GM23338 (cell line): ENCODE data around the gene SPEM2. TPM values are rescaled to one million over a fixed set of nuclear protein-coding genes. Genes with fewer than 3 reads are reported as not detected.

Experiments
- ATAC-seq: fragments of 200-7000 bp; cut with Tn5 transposase; 3 replicates; pipeline ENCODE4 v1.9.1; 2020
- DNase-seq: peaks from one replicate; pipeline ENCODE4 v3.0.0-alpha.2; 2015; ENCODE audit warnings: low spot score
- H2AFZ ChIP-seq: fragments of 200-600 bp; sonication (generic); 2 replicates; pipeline ENCODE4 v1.8.0; 2016; ENCODE audit warnings: antibody characterized with exemption, mild to moderate bottlenecking, moderate library complexity
- H3F3A ChIP-seq: fragments of 200-600 bp; sonication (generic); replicated peaks from 2 replicates; pipeline ENCODE4 v1.8.0; 2017; ENCODE audit warnings: antibody characterized with exemption, mixed run types, low read depth
- H3K27ac ChIP-seq: fragments of 200-600 bp; sonication (generic); 2 replicates; pipeline ENCODE4 v1.6.1; 2016; ENCODE audit warnings: low read depth
- H3K27me3 ChIP-seq: fragments of 200-600 bp; sonication (generic); 2 replicates; pipeline ENCODE4 v1.8.0; 2016; ENCODE audit warnings: mild to moderate bottlenecking, mixed run types, moderate library complexity; ENCODE audit not compliant: insufficient read depth
- H3K36me3 ChIP-seq: fragments of 200-600 bp; sonication (generic); 2 replicates; pipeline ENCODE4 v1.8.0; 2016; ENCODE audit warnings: mild to moderate bottlenecking; ENCODE audit not compliant: insufficient read depth
- H3K4me1 ChIP-seq: fragments of 200-600 bp; sonication (generic); 2 replicates; pipeline ENCODE4 v1.8.0; 2016; ENCODE audit warnings: mild to moderate bottlenecking, moderate library complexity; ENCODE audit not compliant: insufficient read depth
- H3K4me2 ChIP-seq: fragments of 200-600 bp; sonication (generic); 2 replicates; pipeline ENCODE4 v1.7.1; 2017; ENCODE audit warnings: mixed run types
- H3K4me3 ChIP-seq: fragments of 200-600 bp; sonication (generic); 2 replicates; pipeline ENCODE4 v1.6.1; 2016; ENCODE audit warnings: mixed run types
- H3K79me2 ChIP-seq: fragments of 200-600 bp; sonication (generic); replicated peaks from 2 replicates; pipeline ENCODE4 v1.8.0; 2017; ENCODE audit warnings: mild to moderate bottlenecking; ENCODE audit not compliant: insufficient read depth
- H3K9me2 ChIP-seq: fragments of 200-600 bp; sonication (generic); 2 replicates; pipeline ENCODE4 v1.8.0; 2017; ENCODE audit not compliant: insufficient read depth
- H4K20me1 ChIP-seq: fragments of 200-600 bp; sonication (generic); replicated peaks from 2 replicates; pipeline ENCODE4 v1.8.0; 2017; ENCODE audit warnings: mild to moderate bottlenecking; ENCODE audit not compliant: insufficient read depth
- H3K27ac Mint-ChIP-seq: 2 replicates; pipeline ENCODE4 v1.8.0; 2020; ENCODE audit warnings: inconsistent platforms, mild to moderate bottlenecking, moderate library complexity, mixed read lengths
- H3K27me3 Mint-ChIP-seq: 3 replicates; pipeline ENCODE4 v1.8.0; 2022; ENCODE audit warnings: low read depth, mild to moderate bottlenecking, moderate library complexity, mixed read lengths, inconsistent platforms; ENCODE audit not compliant: insufficient read depth, poor library complexity
- H3K36me3 Mint-ChIP-seq: 3 replicates; pipeline ENCODE4 v1.8.0; 2021; ENCODE audit warnings: low read depth, mild to moderate bottlenecking, inconsistent platforms, moderate library complexity, mixed read lengths
- H3K4me1 Mint-ChIP-seq: 3 replicates; pipeline ENCODE4 v1.8.0; 2020; ENCODE audit warnings: mild to moderate bottlenecking, inconsistent platforms, mixed read lengths
- H3K4me3 Mint-ChIP-seq: 3 replicates; pipeline ENCODE4 v1.8.0; 2021; ENCODE audit warnings: moderate library complexity, mild to moderate bottlenecking, inconsistent platforms, mixed read lengths
- H3K9me3 Mint-ChIP-seq: 3 replicates; pipeline ENCODE4 v1.8.0; 2020; ENCODE audit warnings: moderate library complexity, mild to moderate bottlenecking, inconsistent platforms, mixed read lengths
- CREB1 ChIP-seq: fragments of 250-450 bp; sonication (Bioruptor Pico); IDR thresholded peaks from 2 replicates; pipeline ENCODE4 v1.5.0; 2020; ENCODE audit warnings: low read depth, mild to moderate bottlenecking, moderate library complexity
- CTCF ChIP-seq, 2 experiments: fragments of 200-600 bp in 1 of 2; sonication (generic) in 1 of 2; conservative IDR thresholded peaks; 2 replicates each; pipeline versions ENCODE4 v1.5.1 to v1.6.1; 2016 to 2017; ENCODE audit warnings: antibody characterized with exemption in 2 of 2, low read depth in 2 of 2, mild to moderate bottlenecking in 2 of 2, moderate library complexity in 1 of 2
- ETS1 ChIP-seq: IDR thresholded peaks from 2 replicates; pipeline ENCODE4 v1.6.1; 2016; ENCODE audit warnings: antibody characterized with exemption
- EZH2 ChIP-seq: fragments of 200-600 bp; sonication (generic); IDR thresholded peaks from one replicate; pipeline ENCODE4 v1.8.0; 2017; ENCODE audit warnings: antibody characterized with exemption, mild to moderate bottlenecking, low read depth; ENCODE audit not compliant: unreplicated experiment
- EZH2phosphoT487 ChIP-seq: fragments of 200-600 bp; sonication (generic); IDR thresholded peaks from one replicate; pipeline ENCODE4 v1.8.1; 2018; ENCODE audit warnings: antibody characterized with exemption; ENCODE audit not compliant: unreplicated experiment
- JUNB ChIP-seq: IDR thresholded peaks from one replicate; pipeline ENCODE4 v1.6.1; 2016; ENCODE audit warnings: antibody characterized with exemption; ENCODE audit not compliant: unreplicated experiment
- NANOG ChIP-seq: IDR thresholded peaks from 2 replicates; pipeline ENCODE4 v1.6.1; 2016; ENCODE audit warnings: antibody characterized with exemption, borderline replicate concordance
- POLR2AphosphoS5 ChIP-seq: IDR thresholded peaks from 2 replicates; pipeline ENCODE4 v1.6.1; 2016; ENCODE audit warnings: antibody characterized with exemption, low read depth
- STAT1 ChIP-seq: IDR thresholded peaks from one replicate; pipeline ENCODE4 v1.6.1; 2016; ENCODE audit warnings: antibody characterized with exemption; ENCODE audit not compliant: unreplicated experiment
- ZNF114 ChIP-seq: fragments of 250-450 bp; sonication (Bioruptor Pico); IDR thresholded peaks from 2 replicates; pipeline ENCODE4 v1.5.0; 2020; ENCODE audit warnings: mild to moderate bottlenecking, moderate library complexity
- ZNF462 ChIP-seq: fragments of 250-450 bp; sonication (Bioruptor Pico); IDR thresholded peaks from 2 replicates; pipeline ENCODE4 v1.5.0; 2020; ENCODE audit warnings: mild to moderate bottlenecking, moderate library complexity
- polyA plus RNA-seq: library from polyadenylated mRNA; unstranded; fragments of >200 nt; fragmentation: Nextera tagmentation; extraction: Ambion mirVana; gene quantifications from 2 replicates; pipeline ENCODE4 v1.2.1, GENCODE V29; 2016
- total RNA-seq: library from RNA; depleted of rRNA; stranded (reverse); fragments of >200 nt; shearing (Covaris generic); gene quantifications from 2 replicates; pipeline ENCODE4 v1.2.3, GENCODE V29; 2014
- TF ChIP-seq, protein P1 (sequence below): IDR thresholded peaks from one replicate; pipeline ENCODE4 v1.6.1; 2018; ENCODE audit warnings: antibody characterized with exemption; ENCODE audit not compliant: unreplicated experiment

Gene SPEM2
- total and polyA plus RNA-seq, 2 experiments from 2014 or later, result not detected

GRCh38 chr17:7391307-7391706 lies 34.1 kb upstream of the SPEM2 start:
- no peak for ATAC-seq
- H3K27me3 ChIP-seq, result no peaks in the 10 kb centered on the region

More at GRCh38 chr17:7391307-7391706, 34.1 kb upstream of the SPEM2 start:
- Histone ChIP-seq H3K4me1 (no peaks in the 10 kb centered on the region; the same call in 1 of the 2 replicates), H3K79me2 (no peaks in the 10 kb centered on the region), H3K4me3 (no peak overlapping the region), H4K20me1 (peaks cover 12% of the 10 kb centered on the region), H2AFZ (no peak overlapping the region), H3K4me2 (no peak overlapping the region), H3F3A (peaks cover 21% of the 10 kb centered on the region; the same call in 1 of the 2 replicates), H3K36me3 (peaks cover 4% of the 10 kb centered on the region), H3K27ac (no peak overlapping the region), H3K9me2 (no peaks in the 10 kb centered on the region)
- no peaks in the 10 kb centered on the region for H3K9me3 Mint-ChIP-seq
- peaks cover 25% of the 10 kb centered on the region for H3K4me1 Mint-ChIP-seq
- peaks cover 31% of the 10 kb centered on the region for H3K36me3 Mint-ChIP-seq
- H3K27me3 Mint-ChIP-seq, result peaks cover 16% of the 10 kb centered on the region
- TF ChIP-seq ZNF114 (CRISPR knock-in tag) (no peak), CREB1 (CRISPR knock-in tag) (no peak), EZH2 (no peak), EZH2phosphoT487 (no peak), JUNB (no peak), STAT1 (no peak), ZNF462 (CRISPR knock-in tag) (no peak), CTCF (conservative IDR thresholded peaks at IDR 0.05; ENCODE audit: low read depth in 2 of 2) (no peak), NANOG (no peak), POLR2AphosphoS5 (no peak), ETS1 (no peak)
- TF ChIP-seq, protein P1, sequence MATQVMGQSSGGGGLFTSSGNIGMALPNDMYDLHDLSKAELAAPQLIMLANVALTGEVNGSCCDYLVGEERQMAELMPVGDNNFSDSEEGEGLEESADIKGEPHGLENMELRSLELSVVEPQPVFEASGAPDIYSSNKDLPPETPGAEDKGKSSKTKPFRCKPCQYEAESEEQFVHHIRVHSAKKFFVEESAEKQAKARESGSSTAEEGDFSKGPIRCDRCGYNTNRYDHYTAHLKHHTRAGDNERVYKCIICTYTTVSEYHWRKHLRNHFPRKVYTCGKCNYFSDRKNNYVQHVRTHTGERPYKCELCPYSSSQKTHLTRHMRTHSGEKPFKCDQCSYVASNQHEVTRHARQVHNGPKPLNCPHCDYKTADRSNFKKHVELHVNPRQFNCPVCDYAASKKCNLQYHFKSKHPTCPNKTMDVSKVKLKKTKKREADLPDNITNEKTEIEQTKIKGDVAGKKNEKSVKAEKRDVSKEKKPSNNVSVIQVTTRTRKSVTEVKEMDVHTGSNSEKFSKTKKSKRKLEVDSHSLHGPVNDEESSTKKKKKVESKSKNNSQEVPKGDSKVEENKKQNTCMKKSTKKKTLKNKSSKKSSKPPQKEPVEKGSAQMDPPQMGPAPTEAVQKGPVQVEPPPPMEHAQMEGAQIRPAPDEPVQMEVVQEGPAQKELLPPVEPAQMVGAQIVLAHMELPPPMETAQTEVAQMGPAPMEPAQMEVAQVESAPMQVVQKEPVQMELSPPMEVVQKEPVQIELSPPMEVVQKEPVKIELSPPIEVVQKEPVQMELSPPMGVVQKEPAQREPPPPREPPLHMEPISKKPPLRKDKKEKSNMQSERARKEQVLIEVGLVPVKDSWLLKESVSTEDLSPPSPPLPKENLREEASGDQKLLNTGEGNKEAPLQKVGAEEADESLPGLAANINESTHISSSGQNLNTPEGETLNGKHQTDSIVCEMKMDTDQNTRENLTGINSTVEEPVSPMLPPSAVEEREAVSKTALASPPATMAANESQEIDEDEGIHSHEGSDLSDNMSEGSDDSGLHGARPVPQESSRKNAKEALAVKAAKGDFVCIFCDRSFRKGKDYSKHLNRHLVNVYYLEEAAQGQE, result no peak
- DNase-seq, result no peak
- H3K27ac Mint-ChIP-seq, result no peak overlapping the region
- H3K4me3 Mint-ChIP-seq, result no peak overlapping the region; the same call in 2 of the 3 replicates
